ENCODE results near the gene ARHGEF1.

The ARHGEF1 gene

DNA sequence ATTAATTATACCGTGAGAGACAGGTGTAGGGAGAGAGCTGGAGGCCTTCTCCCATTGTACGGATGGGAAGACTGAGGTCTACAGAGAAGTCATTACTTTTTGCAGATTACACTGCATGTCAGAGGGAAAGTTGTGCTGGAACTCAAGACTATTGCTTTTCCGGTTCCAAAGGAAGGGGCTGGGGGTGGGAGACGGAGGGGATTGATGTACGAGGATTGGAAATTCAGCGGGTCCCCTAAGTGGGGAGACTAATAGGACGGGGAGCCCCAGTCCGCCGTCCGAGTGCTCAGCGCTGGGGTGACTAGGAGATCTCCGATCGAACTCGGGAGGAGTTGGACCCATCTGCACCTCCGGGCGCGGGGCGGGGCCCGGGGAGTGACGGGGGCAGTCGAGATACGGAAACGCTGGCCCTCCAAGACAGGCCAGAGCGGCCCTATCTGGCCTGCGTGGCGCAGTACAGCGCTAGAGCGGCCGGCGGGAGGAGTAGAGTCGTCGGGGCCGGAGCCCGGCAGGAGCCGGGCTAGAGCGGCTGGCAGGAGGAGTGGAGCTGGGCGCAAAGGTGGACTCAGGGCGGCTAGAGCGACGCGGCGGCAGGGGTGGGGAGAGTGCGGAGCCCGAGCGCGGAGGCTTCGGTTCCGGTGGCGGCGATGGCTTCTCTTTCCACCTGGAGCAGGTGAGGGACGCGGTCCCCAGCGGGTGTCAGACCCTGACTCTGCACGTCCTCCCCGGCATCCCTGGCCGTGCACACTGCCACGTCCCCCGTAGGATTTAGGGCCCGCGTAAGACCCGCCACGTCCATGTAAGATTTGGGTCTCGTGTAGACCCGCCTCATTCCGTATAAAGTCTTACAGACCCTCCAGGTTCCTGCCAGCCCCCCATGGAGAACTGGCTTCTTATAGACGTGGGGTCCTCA, 1.1 kb downstream of the ARHGEF1 start:
- DNase-seq (ENCODE audit: low spot score), result peak; percentile 96

DNA sequence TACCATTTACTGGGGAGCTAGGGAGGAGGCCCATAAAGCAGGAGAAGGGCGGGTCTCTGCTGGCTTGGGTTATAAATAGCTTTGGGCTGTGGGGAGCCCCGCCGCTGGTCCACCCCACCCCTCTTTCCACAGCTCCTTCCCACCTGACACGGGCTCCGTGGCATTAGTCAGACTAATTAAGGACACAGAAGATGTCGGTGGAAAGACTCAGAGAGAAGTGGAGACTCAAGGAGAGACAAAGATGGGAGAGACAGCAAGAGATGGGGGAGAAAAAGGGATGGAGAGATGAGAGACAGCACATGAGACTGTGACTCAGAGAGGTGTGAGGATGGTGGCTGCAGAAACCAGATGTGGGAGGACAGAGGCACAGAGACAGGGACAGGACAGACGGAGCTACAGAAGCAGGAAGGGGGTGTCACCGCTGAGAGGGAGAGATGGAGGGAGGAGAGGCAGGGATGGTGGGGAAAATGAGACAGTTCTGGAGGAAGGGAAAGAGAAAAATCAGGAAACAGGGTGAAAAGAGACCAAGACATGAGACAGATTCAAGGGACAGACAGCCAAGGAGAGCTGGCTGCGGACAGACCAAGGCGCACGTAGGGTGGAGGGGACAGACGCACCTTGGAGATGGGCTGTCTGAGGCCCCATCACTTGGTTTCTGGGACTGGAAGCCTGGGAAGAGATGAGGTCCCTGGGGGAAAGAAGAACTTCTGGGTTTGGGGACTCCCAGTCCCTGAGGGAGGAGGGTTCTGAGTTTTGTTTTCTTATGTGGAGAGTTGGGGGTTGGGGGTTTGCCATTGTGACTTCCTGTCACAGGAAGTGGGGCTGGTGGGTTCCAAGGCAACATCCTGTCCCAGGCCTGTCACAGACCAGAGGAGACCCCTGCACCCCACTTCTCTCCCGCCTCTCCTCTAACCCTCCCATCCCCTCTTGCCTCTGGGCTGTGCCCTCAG, 4.1 kb downstream of the ARHGEF1 start:
- peak; percentile 69 for DNase-seq (ENCODE audit: low spot score)

DNA sequence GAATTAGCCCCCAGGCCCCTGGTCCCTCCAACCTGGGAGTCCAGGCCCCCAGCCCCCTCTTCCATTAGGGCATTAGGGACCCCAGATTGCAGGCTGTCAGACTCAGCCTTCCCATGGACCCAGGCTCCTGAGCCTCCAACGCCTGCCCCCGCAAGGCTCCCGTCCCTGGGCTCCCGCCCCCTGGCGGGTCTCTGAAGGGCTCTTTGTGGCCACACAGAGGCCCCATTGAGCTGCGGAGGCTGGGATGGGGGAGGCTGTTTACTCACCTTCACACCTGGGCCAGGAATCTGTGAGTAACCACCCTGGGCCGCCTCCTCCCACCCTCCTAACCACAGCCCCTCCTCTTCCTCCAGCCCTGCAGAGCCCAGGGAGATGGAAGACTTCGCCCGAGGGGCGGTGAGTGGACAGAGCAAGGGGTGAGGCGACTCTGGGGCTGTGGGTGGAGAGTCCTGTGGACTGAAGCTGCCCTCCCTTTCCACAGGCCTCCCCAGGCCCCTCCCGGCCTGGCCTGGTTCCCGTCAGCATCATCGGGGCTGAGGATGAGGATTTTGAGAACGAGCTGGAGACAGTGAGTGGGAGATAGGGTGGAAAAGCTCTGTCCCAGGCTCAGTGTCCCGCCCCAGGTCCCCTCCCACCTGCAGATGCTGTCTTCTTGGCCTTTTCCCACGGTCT, 4.9 kb downstream of the ARHGEF1 start:
- DNase-seq (ENCODE audit: low spot score), result peak; percentile 77

DNA sequence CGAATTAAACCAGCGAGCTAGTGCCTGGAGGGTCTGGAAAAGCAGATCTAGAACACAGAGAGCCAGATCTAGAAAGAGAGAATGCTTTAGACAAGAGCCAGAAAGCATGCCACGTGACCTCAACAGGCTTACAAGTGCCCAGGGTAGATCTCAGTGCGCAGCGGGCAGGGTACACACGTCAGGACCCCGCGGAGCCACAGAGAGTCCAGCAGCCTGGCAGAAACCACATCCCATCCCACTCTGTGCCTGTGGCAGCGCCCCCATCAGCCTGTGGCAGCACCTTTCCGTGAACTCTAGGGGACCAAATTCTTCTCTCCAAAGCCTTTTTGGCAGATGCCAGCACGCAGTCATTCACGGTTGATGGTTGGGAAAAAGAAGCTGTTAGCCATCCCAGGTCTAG, 5.9 kb downstream of the ARHGEF1 start:
- DNase-seq (ENCODE audit: low spot score), result no peak

DNA sequence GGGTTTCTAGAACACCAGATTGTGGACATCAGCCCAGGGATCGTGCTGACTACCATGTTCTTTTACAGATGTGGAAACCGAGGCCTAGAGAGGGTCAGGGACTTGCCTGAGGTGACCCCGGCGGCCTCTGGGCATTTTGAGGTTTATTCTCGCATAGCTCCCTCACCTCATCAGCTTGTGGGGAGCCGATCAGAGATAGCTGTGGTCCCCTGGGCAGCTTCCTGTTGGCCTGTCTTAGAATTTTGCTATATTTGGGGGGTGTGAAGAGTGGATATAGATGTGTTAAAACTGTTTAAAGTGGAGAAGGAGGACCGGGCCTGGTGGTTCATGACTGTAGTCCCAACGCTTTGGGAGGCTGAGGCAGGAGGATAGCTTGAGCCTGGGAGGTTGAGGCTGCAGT, 6.9 kb downstream of the ARHGEF1 start:
- DNase-seq (ENCODE audit: low spot score), result no peak

DNA sequence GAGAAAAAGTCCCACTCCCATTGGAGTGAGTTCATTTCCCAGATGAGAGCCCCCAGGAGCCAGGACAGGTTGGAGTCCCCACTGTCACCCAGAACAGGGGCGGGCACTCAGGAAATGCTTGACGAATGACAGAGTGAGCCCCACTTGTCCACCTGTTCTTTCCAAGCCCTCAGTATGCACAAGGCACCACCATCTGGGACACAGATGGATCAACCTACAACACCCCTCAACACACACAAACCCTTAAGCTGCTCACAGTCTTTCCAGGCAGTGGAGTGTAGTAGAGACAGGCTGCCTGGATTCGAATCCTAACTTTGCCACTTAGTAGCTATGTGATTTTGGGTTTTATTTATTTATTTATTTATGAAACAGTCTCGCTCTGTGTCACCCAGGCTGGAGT, 8.0 kb downstream of the ARHGEF1 start:
- no peak for DNase-seq (ENCODE audit: low spot score)

DNA sequence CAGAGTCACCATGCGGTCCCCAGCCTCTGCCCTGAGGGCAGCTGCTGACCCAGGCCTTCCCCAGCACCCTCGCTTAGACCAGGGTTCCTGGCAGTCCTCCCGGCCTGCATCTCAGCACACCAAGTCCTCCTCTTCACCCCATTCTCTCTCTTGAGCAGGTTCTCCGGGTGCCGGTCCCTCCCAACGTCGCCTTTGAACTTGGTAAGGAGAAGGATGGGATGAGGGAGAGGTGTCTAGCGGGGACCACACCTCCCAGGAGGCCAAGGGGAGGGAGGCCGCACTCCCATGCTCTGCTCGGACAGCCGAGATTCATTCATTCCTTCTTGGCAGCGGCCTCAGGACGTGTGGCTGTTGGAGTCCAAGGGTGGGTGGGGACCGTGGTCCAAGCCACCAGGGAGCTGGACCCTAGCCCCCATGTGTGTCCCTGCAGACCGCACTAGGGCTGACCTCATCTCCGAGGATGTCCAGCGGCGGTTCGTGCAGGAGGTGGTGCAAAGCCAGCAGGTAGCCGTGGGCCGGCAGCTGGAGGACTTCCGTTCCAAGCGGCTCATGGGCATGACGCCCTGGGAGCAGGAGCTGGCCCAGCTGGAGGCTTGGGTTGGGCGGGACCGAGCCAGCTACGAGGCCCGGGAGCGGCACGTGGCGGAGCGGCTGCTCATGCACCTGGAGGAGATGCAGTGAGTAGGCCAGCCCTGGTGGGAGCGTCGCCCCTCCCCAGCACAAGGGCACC, 9.4 kb downstream of the ARHGEF1 start:
- no peak for DNase-seq (ENCODE audit: low spot score)

DNA sequence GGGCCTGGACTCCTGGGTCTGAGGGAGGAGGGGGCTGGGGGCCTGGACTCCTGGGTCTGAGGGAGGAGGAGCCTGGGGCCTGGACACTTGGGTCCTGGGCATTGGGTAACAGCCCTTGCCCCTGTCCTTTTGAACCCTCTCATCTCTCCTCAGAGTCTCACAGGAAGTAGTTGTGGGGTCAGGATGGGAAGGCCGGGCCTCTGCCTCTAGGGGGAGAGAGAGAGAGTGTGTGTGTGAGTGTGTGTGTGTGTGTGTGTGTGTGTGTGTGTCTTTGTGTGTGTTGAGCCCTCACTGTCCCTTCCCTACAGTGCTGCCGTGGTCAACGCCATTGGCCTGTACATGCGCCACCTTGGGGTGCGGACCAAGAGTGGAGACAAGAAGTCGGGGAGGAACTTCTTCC, 10.9 kb downstream of the ARHGEF1 start:
- no peak for DNase-seq (ENCODE audit: low spot score)

DNA sequence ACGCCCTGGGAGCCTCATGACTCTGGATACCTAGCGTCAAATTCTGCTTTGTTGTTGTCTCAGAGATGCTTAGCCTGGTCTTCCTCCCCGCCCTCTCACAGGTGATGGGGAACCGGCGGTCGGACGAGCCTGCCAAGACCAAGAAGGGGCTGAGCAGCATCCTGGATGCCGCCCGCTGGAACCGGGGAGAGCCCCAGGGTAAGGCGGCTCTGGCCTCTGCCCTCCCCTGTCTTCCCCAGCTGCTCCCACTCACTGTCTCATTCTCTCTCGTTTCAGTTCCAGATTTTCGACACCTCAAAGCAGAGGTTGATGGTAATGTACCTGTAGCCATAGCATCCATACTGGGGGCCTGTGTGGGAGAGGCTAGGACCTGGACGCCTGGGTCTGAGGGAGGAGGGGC, 11.4 kb downstream of the ARHGEF1 start:
- DNase-seq (ENCODE audit: low spot score), result no peak

DNA sequence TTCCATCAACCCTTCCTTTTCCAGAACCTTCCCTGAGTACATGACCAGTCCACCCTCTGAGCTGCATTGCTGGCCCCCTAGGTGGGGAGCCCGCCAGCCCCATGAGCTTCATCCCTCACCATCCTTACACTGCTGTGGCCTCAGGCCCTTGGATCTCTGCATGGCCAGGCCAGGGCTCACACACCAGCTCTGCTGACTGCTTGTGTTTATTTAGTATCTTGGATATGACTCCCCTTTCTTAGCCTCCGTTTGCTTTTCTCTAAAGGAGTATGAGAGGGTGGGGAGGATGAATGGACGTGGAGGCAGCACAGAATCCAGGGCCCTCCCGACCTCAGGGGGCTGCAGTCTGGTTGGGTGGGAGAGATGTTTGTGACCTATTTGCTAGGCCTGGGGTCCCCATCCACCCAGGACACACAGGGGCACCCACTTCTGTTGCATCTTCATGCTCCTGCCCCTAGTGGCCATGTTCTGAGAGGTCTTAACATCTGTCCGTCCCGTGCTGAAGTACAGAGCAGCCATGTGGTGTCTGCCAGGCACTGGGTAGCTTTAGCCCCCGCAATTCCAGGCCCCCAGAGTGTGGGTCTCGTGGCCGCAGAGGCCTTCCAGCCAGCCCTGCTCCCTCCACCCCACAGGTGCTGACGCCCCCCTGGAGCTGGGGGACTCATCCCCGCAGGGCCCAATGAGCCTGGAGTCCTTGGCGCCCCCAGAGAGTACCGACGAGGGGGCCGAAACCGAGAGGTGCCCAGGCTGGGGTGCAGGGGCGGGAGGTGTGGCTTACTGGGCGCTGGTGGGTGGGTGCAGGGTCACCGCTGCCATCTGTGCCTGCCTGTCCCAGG, 13.0 kb downstream of the ARHGEF1 start:
- no peak for DNase-seq (ENCODE audit: low spot score)

DNA sequence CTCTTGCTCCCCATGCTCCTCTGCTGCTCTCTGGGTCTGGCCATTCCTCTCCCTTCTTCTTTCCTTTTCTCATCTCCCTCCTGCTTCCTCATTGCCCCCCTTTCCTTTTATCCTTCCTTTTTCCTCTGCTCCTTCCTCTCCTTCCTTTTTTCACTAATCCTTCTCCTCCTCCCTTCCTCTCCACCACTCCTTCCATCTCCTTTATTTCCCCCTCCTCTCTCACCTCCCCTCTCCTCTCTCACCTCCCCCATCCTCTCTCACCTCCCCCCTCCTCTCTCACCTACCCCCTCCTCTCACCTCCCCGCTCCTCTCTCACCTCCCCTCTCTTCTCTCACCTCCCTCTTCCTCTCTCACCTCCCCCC, 13.6 kb downstream of the ARHGEF1 start:
- DNase-seq (ENCODE audit: low spot score), result no peak

DNA sequence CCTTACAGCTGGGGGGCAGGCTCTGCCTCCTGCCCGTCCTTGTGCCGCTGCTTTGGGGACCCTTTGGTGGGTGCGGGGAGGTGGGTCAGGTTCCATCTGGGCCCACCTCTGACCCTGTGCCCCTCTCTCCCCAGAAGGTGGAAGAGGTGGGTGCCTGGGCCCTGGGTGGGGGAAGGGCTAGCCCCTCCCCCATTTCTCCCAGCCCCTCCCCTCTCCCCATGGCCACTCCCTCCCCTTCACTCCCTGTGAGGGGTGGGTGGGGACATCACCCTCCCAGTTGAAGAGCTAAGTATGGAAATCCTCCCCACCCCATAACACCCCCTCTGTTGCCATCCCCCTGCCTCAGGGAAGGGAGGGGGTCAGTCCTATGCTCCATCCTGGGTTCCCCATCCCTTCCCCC, 14.2 kb downstream of the ARHGEF1 start:
- no peak for DNase-seq (ENCODE audit: low spot score)

DNA sequence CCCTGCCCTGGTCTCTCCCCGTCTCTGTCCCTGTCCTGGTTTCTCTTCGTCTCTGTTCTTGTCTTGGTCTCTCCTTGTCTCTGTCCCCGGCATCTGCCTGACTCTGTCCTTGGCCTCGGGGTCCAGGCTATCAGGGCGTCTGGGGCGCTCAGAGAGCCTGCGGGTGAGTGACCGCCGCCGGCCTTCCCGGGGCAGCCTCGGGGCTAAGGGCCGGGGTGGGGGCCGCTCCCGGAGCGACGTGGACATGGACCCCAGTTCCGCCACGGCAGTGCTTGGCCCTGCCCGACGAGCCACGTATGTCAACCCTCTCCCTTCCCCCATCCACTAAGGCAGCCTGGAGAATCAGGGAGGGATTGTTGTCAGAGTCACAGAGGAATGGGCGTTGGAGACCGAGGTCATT, 14.8 kb downstream of the ARHGEF1 start:
- no peak for DNase-seq (ENCODE audit: low spot score)

DNA sequence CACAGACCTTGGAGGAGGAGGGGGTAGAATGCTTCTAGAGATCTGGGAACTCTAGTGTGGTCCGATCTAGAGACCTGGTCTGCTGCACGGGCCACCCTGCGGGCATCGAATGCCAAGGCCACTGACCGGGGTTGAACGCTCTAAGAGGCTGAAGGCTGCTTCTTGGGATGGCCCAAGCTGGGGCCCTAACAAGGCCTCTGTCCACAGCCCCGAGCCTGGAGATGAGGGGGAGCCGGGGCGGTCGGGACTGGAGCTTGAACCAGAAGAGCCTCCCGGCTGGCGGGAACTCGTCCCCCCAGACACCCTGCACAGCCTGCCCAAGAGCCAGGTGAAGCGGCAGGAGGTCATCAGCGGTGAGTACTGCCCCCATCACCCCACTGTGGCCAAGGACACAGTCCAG, 15.3 kb downstream of the ARHGEF1 start:
- no peak for DNase-seq (ENCODE audit: low spot score)

DNA sequence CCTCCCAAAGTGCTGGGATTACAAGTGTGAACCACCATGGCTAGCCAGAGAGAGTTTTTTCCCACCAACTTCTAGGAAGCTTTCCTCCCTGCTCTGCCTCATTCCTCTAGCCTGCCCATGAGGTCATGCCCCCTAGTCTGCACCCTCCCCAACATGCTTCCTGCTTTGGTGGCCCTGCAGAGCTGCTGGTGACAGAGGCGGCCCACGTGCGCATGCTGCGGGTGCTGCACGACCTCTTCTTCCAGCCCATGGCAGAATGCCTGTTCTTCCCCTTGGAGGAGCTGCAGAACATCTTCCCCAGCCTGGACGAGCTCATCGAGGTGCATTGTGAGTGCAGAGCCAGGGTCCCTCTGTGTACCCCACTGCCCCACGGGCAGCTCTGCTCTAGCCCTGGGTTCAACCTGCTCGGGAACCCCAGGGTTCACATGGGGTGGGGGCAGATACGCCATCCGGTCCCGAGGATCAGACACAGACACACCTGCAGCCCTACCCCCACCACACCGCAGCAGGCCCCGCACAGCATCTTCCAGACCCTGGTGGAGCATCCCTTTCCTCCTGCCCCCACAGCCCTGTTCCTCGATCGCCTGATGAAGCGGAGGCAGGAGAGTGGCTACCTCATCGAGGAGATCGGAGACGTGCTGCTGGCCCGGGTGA, 18.9 kb downstream of the ARHGEF1 start:
- DNase-seq (ENCODE audit: low spot score), result no peak

DNA sequence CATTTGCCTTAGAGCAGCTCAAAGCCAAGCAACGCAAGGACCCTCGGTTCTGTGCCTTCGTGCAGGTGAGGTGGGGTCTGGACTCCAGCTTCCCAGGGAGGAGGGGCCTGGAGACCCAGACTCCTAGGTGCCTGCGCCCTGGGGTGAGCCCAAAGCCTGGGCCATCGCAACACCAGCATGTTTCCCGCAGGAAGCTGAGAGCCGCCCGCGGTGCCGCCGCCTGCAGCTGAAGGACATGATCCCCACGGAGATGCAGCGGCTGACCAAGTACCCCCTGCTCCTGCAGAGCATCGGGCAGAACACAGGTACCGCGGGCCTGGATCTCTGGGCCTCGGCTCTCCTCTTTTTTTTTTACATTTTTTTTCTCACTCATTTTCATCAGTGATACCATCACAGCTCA, 19.6 kb downstream of the ARHGEF1 start:
- no peak for DNase-seq (ENCODE audit: low spot score)

DNA sequence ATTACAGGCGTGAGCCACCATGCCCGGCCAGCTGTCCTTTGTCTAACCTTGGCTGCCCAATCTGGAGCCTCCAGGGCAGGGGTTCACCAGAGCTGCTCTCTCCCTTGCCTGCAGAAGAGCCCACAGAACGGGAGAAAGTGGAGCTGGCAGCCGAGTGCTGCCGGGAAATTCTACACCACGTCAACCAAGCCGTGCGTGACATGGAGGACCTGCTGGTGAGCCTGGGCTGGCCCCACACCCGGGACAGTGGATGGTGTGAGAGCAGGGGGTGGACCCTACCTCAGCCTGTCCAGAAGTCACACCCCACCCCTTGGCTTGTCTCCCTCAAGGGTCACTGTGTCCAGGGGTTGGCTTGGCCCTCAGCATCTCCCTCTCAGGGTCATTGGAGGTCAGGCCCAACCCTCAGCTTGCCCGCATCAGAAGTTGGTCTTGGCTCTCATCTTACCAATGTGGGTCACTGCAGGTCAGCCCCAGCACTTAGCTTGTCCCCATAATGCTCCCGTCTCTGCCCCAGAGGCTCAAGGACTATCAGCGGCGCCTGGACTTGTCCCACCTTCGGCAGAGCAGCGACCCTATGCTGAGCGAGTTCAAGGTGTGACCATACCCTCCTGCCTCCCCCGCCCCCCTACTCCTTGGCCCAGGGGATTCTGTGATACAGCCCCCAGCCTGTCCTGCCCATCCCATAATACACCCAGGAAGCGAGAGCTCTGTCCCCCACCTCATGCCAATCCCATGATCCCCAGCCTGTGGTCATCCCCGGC, 20.4 kb downstream of the ARHGEF1 start:
- DNase-seq (ENCODE audit: low spot score), result no peak

DNA sequence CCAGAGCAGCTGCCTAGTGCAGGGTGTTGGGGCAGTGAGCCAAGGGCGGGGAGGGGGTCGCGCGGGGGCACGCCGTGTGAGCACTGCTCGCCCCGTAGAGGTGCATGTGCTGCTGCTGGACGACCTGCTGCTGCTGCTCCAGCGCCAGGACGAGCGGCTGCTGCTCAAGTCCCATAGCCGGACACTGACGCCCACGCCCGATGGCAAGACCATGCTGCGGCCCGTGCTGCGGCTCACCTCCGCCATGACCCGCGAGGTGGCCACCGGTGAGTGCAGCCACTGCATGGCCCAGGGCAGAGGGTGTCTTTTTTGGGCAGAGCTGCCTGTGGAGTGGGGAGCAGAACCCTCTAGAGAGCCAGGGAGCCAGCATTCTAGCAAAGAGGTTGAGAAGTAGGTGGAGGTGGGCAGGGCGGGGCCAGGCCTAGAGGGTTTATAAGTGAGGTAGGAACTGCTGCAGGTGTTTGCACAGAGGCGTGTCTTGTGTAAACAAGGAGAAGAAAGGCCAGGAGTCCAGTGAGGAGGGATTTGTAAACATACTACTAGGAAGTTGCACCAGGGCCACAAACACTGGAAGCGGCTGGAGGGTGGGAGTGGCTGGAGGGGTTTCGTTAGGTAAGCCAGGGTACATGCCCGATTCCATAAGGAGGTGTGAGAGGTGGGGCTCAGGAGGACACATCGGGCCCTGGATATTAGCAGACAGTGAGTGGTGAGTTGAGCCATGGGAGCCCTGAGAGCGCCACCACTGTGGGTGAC, 21.3 kb downstream of the ARHGEF1 start:
- DNase-seq (ENCODE audit: low spot score), result no peak
